ENCODE results near the gene DNER. TPM values are rescaled to one million over a fixed set of nuclear protein-coding genes. Genes with fewer than 3 reads are reported as not detected.

DNER gene, protein sequence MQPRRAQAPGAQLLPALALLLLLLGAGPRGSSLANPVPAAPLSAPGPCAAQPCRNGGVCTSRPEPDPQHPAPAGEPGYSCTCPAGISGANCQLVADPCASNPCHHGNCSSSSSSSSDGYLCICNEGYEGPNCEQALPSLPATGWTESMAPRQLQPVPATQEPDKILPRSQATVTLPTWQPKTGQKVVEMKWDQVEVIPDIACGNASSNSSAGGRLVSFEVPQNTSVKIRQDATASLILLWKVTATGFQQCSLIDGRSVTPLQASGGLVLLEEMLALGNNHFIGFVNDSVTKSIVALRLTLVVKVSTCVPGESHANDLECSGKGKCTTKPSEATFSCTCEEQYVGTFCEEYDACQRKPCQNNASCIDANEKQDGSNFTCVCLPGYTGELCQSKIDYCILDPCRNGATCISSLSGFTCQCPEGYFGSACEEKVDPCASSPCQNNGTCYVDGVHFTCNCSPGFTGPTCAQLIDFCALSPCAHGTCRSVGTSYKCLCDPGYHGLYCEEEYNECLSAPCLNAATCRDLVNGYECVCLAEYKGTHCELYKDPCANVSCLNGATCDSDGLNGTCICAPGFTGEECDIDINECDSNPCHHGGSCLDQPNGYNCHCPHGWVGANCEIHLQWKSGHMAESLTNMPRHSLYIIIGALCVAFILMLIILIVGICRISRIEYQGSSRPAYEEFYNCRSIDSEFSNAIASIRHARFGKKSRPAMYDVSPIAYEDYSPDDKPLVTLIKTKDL
- 1.4 and 1.9 TPM in 2 replicates for polyA plus RNA-seq (2012; rRNA removed)
- 2.0 and 2.1 TPM in 2 replicates for polyA plus RNA-seq (2012; cell fraction: cytosol; rRNA removed)
- 2.0 and 2.2 TPM in 2 replicates for polyA plus RNA-seq (2012; cell fraction: nucleus; rRNA removed)

DNA sequence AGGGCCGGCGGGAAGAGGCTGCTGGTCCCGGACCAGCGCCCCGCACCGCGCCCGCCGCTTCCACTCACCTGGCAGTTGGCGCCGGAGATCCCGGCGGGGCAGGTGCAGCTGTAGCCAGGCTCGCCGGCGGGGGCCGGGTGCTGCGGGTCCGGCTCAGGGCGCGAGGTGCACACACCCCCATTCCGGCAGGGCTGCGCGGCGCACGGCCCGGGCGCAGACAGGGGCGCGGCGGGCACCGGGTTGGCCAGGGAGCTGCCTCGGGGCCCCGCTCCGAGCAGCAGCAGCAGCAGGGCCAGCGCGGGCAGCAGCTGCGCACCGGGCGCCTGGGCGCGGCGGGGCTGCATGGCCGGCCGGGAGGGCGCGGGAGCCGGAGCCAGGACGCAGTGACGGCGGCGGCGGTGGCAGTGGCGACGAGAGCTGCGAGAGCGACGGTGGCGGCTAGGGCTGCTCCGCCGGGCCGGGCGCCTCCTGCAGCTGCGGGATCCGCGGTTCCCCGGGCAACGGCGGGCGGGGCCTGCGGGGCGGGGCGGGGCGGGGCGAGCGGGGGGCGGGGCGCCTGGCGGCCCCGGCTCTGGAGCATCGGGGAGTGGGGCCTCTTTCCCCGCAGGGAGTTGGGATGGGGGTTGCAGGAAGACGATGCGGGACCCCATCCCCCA is at the start of gene DNER:
Gene DNER, minus strand, starts transcription at position 476 of the 656 bp plus-strand sequence. Its CDS starts 132 bp downstream, at position 344.
- no peaks in the 10 kb centered on the region for H3K9me3 ChIP-seq
- no peak within 1 kb of the TSS for H3K9ac ChIP-seq
- 0 out of 2 replicates have a peak within 1 kb of the TSS, but pooled peaks have one; percentile 41 for H2AFZ ChIP-seq (ENCODE audit: low read depth)
- H3K36me3 ChIP-seq (replicated peaks in 1 of 2; ENCODE audit: control insufficient read depth in 1 of 2, insufficient read depth in 2 of 2, low read length in 1 of 2) = no peaks in the 10 kb centered on the region
- TF ChIP-seq, protein P1, sequence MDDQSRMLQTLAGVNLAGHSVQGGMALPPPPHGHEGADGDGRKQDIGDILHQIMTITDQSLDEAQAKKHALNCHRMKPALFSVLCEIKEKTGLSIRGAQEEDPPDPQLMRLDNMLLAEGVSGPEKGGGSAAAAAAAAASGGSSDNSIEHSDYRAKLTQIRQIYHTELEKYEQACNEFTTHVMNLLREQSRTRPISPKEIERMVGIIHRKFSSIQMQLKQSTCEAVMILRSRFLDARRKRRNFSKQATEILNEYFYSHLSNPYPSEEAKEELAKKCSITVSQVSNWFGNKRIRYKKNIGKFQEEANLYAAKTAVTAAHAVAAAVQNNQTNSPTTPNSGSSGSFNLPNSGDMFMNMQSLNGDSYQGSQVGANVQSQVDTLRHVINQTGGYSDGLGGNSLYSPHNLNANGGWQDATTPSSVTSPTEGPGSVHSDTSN (IDR thresholded peaks at IDR 0.05) = no peak
- TF ChIP-seq SIN3A (IDR thresholded peaks at IDR 0.05; ENCODE audit: borderline replicate concordance, low read depth, low read length) (no peak), YY1 (IDR thresholded peaks at IDR 0.05; ENCODE audit: low read depth) (no peak), FOSL2 (IDR thresholded peaks at IDR 0.05; ENCODE audit: borderline replicate concordance, low read depth) (no peak), RXRA (IDR thresholded peaks at IDR 0.05; ENCODE audit: borderline replicate concordance, low read depth) (no peak), POLR2AphosphoS5 (IDR thresholded peaks at IDR 0.05; ENCODE audit: low read depth, low read length) (no peak), NRF1 (IDR thresholded peaks at IDR 0.05; ENCODE audit: low read depth, low read length) (no peak), EP300 (IDR thresholded peaks at IDR 0.05; ENCODE audit: borderline replicate concordance in 1 of 2, low read depth in 1 of 2, low read length in 1 of 2) (no peak), FOXJ3 (CRISPR knock-in tag; IDR thresholded peaks at IDR 0.05) (no peak), RFX5 (IDR thresholded peaks at IDR 0.05; ENCODE audit: low read length) (no peak), JUND (IDR thresholded peaks at IDR 0.05) (no peak)
- TF ChIP-seq, protein P2, sequence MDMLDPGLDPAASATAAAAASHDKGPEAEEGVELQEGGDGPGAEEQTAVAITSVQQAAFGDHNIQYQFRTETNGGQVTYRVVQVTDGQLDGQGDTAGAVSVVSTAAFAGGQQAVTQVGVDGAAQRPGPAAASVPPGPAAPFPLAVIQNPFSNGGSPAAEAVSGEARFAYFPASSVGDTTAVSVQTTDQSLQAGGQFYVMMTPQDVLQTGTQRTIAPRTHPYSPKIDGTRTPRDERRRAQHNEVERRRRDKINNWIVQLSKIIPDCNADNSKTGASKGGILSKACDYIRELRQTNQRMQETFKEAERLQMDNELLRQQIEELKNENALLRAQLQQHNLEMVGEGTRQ (IDR thresholded peaks at IDR 0.05; ENCODE audit: borderline replicate concordance, low read depth, low read length) = no peak
- TF ChIP-seq, protein P3, sequence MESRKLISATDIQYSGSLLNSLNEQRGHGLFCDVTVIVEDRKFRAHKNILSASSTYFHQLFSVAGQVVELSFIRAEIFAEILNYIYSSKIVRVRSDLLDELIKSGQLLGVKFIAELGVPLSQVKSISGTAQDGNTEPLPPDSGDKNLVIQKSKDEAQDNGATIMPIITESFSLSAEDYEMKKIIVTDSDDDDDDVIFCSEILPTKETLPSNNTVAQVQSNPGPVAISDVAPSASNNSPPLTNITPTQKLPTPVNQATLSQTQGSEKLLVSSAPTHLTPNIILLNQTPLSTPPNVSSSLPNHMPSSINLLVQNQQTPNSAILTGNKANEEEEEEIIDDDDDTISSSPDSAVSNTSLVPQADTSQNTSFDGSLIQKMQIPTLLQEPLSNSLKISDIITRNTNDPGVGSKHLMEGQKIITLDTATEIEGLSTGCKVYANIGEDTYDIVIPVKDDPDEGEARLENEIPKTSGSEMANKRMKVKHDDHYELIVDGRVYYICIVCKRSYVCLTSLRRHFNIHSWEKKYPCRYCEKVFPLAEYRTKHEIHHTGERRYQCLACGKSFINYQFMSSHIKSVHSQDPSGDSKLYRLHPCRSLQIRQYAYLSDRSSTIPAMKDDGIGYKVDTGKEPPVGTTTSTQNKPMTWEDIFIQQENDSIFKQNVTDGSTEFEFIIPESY (IDR thresholded peaks at IDR 0.05; ENCODE audit: borderline replicate concordance, low read depth) = no peak
- TF ChIP-seq, protein P4, sequence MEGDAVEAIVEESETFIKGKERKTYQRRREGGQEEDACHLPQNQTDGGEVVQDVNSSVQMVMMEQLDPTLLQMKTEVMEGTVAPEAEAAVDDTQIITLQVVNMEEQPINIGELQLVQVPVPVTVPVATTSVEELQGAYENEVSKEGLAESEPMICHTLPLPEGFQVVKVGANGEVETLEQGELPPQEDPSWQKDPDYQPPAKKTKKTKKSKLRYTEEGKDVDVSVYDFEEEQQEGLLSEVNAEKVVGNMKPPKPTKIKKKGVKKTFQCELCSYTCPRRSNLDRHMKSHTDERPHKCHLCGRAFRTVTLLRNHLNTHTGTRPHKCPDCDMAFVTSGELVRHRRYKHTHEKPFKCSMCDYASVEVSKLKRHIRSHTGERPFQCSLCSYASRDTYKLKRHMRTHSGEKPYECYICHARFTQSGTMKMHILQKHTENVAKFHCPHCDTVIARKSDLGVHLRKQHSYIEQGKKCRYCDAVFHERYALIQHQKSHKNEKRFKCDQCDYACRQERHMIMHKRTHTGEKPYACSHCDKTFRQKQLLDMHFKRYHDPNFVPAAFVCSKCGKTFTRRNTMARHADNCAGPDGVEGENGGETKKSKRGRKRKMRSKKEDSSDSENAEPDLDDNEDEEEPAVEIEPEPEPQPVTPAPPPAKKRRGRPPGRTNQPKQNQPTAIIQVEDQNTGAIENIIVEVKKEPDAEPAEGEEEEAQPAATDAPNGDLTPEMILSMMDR (IDR thresholded peaks at IDR 0.05) = no peak
- TF ChIP-seq, protein P5, sequence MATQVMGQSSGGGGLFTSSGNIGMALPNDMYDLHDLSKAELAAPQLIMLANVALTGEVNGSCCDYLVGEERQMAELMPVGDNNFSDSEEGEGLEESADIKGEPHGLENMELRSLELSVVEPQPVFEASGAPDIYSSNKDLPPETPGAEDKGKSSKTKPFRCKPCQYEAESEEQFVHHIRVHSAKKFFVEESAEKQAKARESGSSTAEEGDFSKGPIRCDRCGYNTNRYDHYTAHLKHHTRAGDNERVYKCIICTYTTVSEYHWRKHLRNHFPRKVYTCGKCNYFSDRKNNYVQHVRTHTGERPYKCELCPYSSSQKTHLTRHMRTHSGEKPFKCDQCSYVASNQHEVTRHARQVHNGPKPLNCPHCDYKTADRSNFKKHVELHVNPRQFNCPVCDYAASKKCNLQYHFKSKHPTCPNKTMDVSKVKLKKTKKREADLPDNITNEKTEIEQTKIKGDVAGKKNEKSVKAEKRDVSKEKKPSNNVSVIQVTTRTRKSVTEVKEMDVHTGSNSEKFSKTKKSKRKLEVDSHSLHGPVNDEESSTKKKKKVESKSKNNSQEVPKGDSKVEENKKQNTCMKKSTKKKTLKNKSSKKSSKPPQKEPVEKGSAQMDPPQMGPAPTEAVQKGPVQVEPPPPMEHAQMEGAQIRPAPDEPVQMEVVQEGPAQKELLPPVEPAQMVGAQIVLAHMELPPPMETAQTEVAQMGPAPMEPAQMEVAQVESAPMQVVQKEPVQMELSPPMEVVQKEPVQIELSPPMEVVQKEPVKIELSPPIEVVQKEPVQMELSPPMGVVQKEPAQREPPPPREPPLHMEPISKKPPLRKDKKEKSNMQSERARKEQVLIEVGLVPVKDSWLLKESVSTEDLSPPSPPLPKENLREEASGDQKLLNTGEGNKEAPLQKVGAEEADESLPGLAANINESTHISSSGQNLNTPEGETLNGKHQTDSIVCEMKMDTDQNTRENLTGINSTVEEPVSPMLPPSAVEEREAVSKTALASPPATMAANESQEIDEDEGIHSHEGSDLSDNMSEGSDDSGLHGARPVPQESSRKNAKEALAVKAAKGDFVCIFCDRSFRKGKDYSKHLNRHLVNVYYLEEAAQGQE (IDR thresholded peaks at IDR 0.05; ENCODE audit: low read depth, low read length) = no peak
- TF ChIP-seq, protein P6, sequence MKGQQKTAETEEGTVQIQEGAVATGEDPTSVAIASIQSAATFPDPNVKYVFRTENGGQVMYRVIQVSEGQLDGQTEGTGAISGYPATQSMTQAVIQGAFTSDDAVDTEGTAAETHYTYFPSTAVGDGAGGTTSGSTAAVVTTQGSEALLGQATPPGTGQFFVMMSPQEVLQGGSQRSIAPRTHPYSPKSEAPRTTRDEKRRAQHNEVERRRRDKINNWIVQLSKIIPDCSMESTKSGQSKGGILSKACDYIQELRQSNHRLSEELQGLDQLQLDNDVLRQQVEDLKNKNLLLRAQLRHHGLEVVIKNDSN (IDR thresholded peaks at IDR 0.05; ENCODE audit: borderline replicate concordance, low read depth) = no peak
- CTCF ChIA-PET = interaction anchor here (1.1 to 3.8 kb wide), 12 partner anchors 16 to 1022 kb away, joined by 3 to 18 read pairs (median 4); no protein-coding TSS in a partner anchor
- POLR2A ChIA-PET = no interaction called here
- H3K27me3 ChIP-seq (ENCODE audit: insufficient read depth) = peaks cover 26% of the 10 kb centered on the region; the same call in 1 of the 2 replicates
- H3F3A ChIP-seq (replicated peaks; ENCODE audit: insufficient read depth) = no peaks in the 10 kb centered on the region
- no peaks in the 10 kb centered on the region for H3K9me2 ChIP-seq
- peak within 1 kb of the TSS; percentile 44 to 57 for H3K4me3 ChIP-seq (ENCODE audit: low read depth in 2 of 2, low read length in 1 of 2)
- peaks cover 0 to 17% of the 10 kb centered on the region in 2 experiments; a peak in 1 of 4 replicates for H3K4me1 ChIP-seq (ENCODE audit: control insufficient read depth in 1 of 2, insufficient read depth in 2 of 2, low read depth in 1 of 2, low read length in 1 of 2)
- no peak within 1 kb of the TSS; a peak in 1 of 4 replicates for H3K27ac ChIP-seq (ENCODE audit: low read depth in 2 of 2, low read length in 1 of 2)
- H3K79me2 ChIP-seq (ENCODE audit: insufficient read depth) = no peaks in the 10 kb centered on the region
- H4K20me1 ChIP-seq (ENCODE audit: insufficient read depth) = no peaks in the 10 kb centered on the region
- H3K4me2 ChIP-seq = peak within 1 kb of the TSS; percentile 87
- WGBS (ENCODE audit: low lambda C conversion rate) = no CpG with 5 or more reads among the region's 84 CpGs
- peak; percentile 94 for DNase-seq
